HUES64 (cell line): Measurements from ENCODE around the gene DCDC1.

Experiments
- H3K27ac ChIP-seq: 2 replicates; pipeline ENCODE4 v1.7.0; 2013; ENCODE audit warnings: low read depth, low read length, inconsistent platforms
- H3K27me3 ChIP-seq: 2 replicates; pipeline ENCODE4 v1.6.1; 2013; ENCODE audit warnings: mild to moderate bottlenecking, low read length; ENCODE audit not compliant: insufficient read depth
- H3K36me3 ChIP-seq: 2 replicates; pipeline ENCODE4 v1.6.1; 2013; ENCODE audit warnings: mild to moderate bottlenecking, low read length; ENCODE audit not compliant: insufficient read depth
- H3K4me1 ChIP-seq: 2 replicates; pipeline ENCODE4 v1.6.1; 2013; ENCODE audit warnings: mild to moderate bottlenecking, low read length, moderate library complexity; ENCODE audit not compliant: insufficient read depth
- H3K4me3 ChIP-seq: 2 replicates; pipeline ENCODE4 v1.5.1; 2013; ENCODE audit warnings: mild to moderate bottlenecking, low read length, moderate library complexity
- H3K9ac ChIP-seq: 2 replicates; pipeline ENCODE4 v1.6.1; 2013; ENCODE audit warnings: mild to moderate bottlenecking, low read depth, low read length
- H3K9me3 ChIP-seq: 2 replicates; pipeline ENCODE4 v1.6.1; 2013; ENCODE audit warnings: low read depth, low read length; ENCODE audit not compliant: insufficient read depth
- WGBS: fragments of 150-250, 120-280 bp; methylation state at CpG from one replicate; pipeline ENCODE4 v1.1.7; 2013; ENCODE audit warnings: missing lambda C conversion rate; 5-methylcytosine and 5-hydroxymethylcytosine counted together

The DCDC1 gene

DNA sequence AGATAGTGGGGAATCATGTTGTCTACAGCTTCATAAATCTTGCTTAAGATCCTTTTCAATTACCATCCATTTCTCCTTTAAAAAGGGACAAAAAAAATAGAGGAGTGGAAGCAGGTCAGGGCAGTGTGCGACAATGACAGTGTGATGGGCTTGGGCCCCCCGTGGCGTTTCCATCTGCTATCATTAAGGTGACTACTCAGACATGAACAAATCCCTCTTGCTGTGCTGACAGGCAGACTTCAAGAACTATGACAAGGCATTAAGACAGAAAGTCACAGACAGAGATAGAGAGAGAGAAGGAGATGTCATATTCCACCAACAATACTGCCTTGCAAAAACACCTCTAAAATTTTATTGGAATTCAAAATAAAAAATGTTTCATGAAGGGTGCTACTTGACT, 263.2 kb downstream of the DCDC1 start:
- peaks cover 4% of the 10 kb centered on the region for H3K4me1 ChIP-seq
- 36% methylated on average over 3 of the region's 3 CpGs for WGBS
- H3K4me3 ChIP-seq = no peak overlapping the region
- H3K9me3 ChIP-seq = no peaks in the 10 kb centered on the region
- no peaks in the 10 kb centered on the region for H3K36me3 ChIP-seq
- H3K27me3 ChIP-seq = no peaks in the 10 kb centered on the region
- no peak overlapping the region for H3K27ac ChIP-seq
- H3K9ac ChIP-seq = no peak overlapping the region

DNA sequence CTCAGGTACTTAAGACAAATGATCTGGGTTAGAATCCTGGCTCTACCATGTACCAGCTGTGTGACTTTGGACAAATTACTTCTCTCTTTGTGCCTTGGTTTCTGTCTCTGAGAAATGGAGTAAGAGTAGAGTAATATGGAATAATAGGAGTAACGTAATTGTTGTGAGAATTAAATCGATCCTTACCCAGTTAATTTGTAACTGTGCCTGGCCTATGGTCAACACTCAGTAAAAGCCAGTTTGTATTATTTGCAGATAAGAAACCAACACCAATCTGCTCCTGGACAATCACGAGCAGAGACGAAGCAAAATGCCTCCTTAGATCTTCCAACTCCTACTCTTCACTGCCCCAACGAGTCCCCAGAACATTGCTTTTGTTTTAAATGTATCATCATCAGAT, 266.7 kb downstream of the DCDC1 start:
- over 99% methylated on average over 5 of the region's 5 CpGs for WGBS

DNA sequence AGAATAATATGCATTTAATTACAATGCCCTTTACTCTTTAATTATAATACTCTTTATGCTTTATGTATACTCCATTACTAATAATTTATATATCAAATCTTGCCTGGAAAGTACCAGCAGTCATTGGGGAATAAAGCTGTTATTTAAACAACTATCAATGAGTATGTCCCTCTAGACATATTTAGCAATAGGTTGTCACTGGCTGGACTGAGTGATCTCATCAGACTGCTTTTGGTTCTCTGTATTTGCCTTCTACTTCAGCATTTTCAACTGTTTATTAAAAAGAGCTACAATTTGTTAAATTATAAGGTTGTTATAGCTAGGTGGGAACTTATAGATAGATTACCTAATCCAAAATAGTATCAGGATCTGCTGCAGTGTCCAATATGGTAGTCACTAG, 267.2 kb downstream of the DCDC1 start:
- no peaks in the 10 kb centered on the region for H3K36me3 ChIP-seq
- H3K27me3 ChIP-seq = no peaks in the 10 kb centered on the region
- H3K27ac ChIP-seq = no peak overlapping the region
- H3K4me1 ChIP-seq = no peaks in the 10 kb centered on the region; the same call in 1 of the 2 replicates
- no peaks in the 10 kb centered on the region for H3K9me3 ChIP-seq
- H3K4me3 ChIP-seq = no peak overlapping the region
- no peak overlapping the region for H3K9ac ChIP-seq

More for the DNA sequence above, 266.7 kb downstream of the DCDC1 start:
- H3K9me3 ChIP-seq = no peaks in the 10 kb centered on the region
- H3K27me3 ChIP-seq = no peaks in the 10 kb centered on the region
- H3K4me3 ChIP-seq = no peak overlapping the region
- no peaks in the 10 kb centered on the region for H3K36me3 ChIP-seq
- H3K9ac ChIP-seq = no peak overlapping the region
- H3K27ac ChIP-seq = no peak overlapping the region
- H3K4me1 ChIP-seq = no peaks in the 10 kb centered on the region; the same call in 1 of the 2 replicates

DNA sequence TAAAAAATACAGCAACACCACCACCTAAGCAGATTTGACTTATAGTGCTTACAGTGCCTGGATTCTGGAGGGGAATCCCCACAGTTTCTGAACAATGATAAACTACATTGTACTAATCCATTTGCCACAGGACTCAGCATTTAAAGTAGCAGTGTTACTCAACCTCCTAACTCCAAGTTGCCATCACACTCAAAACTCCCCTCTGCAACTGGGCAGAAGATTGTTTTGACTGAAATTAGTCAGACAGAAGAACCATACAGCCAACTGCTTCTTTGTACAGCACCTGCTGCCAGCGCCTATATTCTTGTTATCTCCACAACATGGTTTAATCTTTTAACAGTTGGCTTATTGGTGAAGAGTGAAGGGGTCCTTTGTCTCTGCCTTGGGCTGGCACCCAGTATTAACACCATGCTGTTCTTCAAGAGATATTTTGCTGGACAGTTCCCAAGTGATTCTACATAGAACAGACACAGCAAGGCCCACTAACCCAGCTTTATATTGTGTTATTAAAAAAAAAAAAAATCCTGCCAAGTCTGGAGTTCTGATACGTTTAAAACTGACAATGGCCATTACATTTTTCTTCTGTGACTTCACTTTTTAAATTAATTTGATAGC, 273.2 kb downstream of the DCDC1 start:
- WGBS = 94% methylated on average over 2 of the region's 2 CpGs
- H3K9ac ChIP-seq = no peak overlapping the region
- no peaks in the 10 kb centered on the region for H3K9me3 ChIP-seq

DNA sequence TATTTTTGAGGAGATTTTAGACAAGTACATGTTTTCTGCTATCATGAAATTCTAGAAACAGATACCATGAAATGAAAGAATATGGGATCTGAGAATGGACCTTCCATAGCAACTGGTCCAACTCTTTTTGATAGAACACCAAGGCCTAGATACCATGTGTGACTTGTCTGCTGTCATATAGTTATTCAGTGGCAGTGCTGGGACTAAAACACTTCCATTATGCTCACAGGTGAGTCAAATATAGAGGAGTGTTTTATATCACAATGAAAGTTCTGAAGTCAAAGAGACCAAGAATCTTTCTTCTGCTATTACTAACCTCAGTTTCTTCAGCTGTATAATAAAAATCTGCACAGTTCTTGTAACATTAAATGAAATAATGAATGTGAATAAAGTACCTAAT, 276.9 kb downstream of the DCDC1 start:
- Histone ChIP-seq H3K4me3 (no peak overlapping the region), H3K27ac (no peak overlapping the region), H3K4me1 (no peaks in the 10 kb centered on the region), H3K9me3 (peaks cover 30% of the 10 kb centered on the region), H3K9ac (no peak overlapping the region), H3K27me3 (no peaks in the 10 kb centered on the region), H3K36me3 (no peaks in the 10 kb centered on the region)

More for the DNA sequence above, 273.2 kb downstream of the DCDC1 start:
- no peaks in the 10 kb centered on the region for H3K4me1 ChIP-seq
- no peak overlapping the region for H3K27ac ChIP-seq
- no peak overlapping the region for H3K4me3 ChIP-seq
- no peaks in the 10 kb centered on the region for H3K27me3 ChIP-seq
- no peaks in the 10 kb centered on the region for H3K36me3 ChIP-seq

DNA sequence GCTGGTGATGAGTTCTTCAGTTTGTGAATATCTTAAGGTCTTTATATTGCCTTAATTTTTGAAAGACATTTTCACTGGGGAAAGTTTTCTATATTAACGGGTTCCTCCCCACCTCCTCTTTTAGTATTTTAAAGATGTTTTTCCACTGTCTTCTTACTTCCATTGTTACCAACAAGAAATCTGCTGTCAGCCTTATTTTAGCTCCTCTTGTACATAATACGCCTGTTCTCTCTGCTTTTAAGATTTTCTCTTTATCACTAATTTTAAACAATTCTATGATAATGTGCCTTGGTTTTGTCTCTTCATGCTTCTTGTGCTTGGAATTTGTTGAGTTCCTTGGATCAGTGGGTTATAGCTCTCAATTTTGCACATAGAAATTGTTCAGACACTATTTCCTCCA, 280.4 kb downstream of the DCDC1 start:
- 94% methylated on average over 2 of the region's 2 CpGs for WGBS
- Histone ChIP-seq H3K27ac (no peak overlapping the region), H3K4me1 (no peaks in the 10 kb centered on the region), H3K36me3 (no peaks in the 10 kb centered on the region), H3K4me3 (no peak overlapping the region), H3K27me3 (no peaks in the 10 kb centered on the region), H3K9ac (no peak overlapping the region), H3K9me3 (peaks cover 30% of the 10 kb centered on the region)

DNA sequence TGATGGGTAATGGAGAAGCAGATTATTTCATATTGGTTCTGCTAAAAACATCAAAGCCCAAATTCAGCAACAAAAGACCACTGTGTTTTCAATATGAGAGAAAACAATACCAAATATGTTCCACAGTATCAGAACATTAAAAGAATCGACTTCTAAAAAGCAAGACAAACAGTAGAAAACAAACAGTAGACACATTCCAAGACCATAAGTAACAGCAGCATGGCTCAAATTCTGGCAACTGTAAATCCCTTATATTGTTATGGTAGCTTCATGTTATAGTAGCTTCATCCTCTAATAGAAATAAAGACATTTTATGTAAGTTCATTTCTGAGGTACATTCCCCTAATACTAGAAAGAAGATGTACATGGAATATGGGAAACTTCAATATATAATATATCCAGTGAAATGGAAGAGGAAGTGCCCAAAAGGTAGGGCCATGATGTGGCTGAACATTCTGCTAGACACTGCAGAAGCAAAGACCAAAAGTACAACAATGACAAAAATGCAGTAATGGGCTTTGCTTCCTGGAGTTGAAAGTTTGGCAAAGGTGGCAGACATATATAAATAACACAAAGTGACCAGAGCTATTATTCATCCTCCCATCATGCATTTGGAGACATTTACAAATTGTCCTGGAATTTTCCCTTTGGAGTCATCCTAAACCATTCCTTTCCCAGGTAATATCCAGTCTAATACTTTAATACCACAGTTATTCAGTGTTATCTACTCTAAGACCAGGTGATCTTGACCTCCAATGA, 299.9 kb downstream of the DCDC1 start:
- Histone ChIP-seq H3K27ac (no peak overlapping the region), H3K4me3 (no peak overlapping the region), H3K9ac (no peak overlapping the region), H3K27me3 (no peaks in the 10 kb centered on the region), H3K9me3 (no peaks in the 10 kb centered on the region), H3K4me1 (no peaks in the 10 kb centered on the region), H3K36me3 (no peaks in the 10 kb centered on the region)
- 65% methylated on average over 1 of the region's 1 CpG for WGBS

DNA sequence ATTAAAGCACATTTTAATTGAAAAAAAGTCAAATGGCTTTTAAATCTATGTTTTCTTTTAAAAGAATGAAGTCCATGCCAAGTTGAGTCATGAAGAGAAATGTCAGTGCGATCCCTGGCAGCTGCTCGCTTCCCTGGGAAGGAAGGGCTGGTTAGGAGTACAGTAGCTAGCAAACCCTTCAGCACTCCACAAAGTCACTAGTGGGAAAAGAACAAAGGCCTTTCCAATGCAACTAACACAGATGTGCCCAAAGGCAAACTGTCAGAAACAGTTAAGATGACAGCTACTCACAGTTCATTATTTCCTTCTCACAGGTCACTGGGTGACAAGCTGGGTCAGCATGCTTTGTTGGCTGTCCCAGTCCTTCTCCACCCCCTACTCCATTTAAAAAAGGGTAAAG, 308.7 kb downstream of the DCDC1 start:
- Histone ChIP-seq H3K4me1 (no peaks in the 10 kb centered on the region), H3K4me3 (no peak overlapping the region), H3K9me3 (no peaks in the 10 kb centered on the region), H3K27me3 (no peaks in the 10 kb centered on the region), H3K36me3 (no peaks in the 10 kb centered on the region), H3K9ac (no peak overlapping the region), H3K27ac (no peak overlapping the region)
- WGBS = 92% methylated on average over 2 of the region's 2 CpGs

DNA sequence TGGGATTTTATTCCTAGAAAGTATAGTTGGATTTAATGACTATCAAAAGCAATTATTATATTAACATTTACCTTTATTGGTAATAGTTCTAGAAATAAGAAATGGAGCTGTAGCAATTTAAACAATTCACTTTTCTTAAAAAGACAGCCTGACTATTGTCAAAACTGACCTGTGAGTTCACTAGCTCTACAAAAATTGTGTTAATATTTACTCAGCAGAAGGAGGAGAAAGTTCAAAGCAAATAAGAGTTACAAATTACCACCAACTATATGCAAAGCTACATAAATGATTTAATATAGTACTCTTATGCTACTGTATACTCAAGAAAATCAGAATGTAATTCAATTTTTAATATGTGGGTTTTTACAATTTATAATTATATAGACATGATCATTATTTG, 310.0 kb downstream of the DCDC1 start:
- no peak overlapping the region for H3K4me3 ChIP-seq
- H3K9me3 ChIP-seq = no peaks in the 10 kb centered on the region
- no peaks in the 10 kb centered on the region for H3K4me1 ChIP-seq
- no peak overlapping the region for H3K27ac ChIP-seq
- H3K9ac ChIP-seq = no peak overlapping the region
- H3K27me3 ChIP-seq = no peaks in the 10 kb centered on the region
- H3K36me3 ChIP-seq = no peaks in the 10 kb centered on the region

DNA sequence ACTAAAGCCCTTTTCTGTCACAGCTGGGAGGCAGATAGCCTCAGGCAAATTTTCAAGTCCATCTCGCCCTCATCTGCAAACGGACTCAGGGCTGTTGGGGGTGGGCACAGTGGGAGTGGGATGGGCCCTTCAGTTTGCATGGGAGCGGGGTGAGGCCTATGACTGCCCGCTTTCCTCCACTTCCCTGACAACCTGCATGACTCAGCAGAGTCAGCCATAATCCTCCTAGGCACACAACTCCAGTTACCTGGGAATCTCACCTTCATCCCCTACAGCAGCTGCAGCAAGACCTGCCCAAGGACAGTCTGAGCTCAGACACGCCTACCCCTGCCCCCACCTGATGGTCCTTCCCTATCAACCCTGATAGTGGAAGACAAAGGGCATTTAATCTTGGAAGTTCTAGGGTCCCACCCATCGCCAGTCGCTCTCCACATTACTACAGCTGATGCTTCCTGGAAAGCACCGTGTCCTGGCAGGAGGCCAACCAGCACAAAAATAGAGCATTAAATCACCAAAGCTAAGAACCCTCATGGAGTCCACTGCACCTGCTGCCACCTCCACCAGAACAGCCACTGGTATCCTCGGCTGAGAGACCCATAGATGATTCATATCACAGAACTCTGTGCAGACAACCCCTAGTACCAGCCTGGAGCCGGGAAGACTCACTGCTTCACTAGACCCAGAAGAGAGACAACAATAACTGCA, 319.3 kb downstream of the DCDC1 start:
- H3K9me3 ChIP-seq = no peaks in the 10 kb centered on the region
- no peak overlapping the region for H3K27ac ChIP-seq
- H3K4me1 ChIP-seq = peaks cover 3% of the 10 kb centered on the region; the same call in 1 of the 2 replicates
- no peaks in the 10 kb centered on the region for H3K27me3 ChIP-seq
- 91% methylated on average over 10 of the region's 10 CpGs for WGBS
- no peaks in the 10 kb centered on the region for H3K36me3 ChIP-seq
- no peak overlapping the region for H3K9ac ChIP-seq
- H3K4me3 ChIP-seq = no peak overlapping the region

DNA sequence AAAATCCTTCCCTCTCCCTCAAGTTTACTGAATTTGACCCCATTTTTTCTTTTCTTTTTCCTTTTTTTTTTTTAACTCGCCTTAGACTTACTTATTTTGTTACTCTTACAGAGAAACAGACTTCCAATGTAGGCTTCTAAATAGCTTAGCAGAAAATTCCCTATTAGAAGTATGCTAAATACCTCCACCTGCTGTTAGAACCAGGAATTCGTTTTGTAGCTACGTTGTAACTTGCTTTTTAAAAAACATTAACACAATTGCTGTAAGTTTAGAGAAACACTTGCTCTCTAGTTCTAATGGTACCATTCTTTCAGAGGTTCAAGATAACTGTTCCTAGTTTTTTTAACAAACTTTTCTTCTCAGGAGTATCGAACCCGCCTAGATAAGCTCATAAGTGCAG, 324.2 kb downstream of the DCDC1 start:
- Histone ChIP-seq H3K27ac (no peak overlapping the region), H3K27me3 (no peaks in the 10 kb centered on the region), H3K36me3 (no peaks in the 10 kb centered on the region), H3K9ac (no peak overlapping the region), H3K4me1 (peaks cover 3% of the 10 kb centered on the region; the same call in 1 of the 2 replicates), H3K4me3 (no peak overlapping the region), H3K9me3 (no peaks in the 10 kb centered on the region)
- WGBS = 55% methylated on average over 5 of the region's 5 CpGs
